ENCODE results near the gene ANKRD33B.

DNA sequence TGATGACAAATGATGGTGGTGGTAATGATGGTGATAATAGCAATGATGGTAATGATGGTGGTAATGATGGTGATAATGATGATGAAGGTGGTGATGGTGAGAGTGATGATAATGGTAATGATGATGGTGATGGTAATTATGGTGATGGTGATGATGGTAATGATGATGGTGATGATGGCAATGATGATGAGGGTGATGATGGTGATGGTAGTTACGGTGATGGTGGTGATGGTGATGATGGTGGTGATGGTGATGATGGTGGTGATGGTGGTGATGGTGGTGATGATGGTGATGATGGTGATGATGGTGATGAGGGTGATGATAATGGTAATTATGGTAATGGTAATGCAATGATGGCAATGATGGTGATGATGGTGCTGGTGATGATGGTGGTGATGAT is 106.1 kb downstream of the ANKRD33B start:
- no peak for TF ChIP-seq CTCF (IDR thresholded peaks at IDR 0.05)
- no peak for TF ChIP-seq POLR2A (IDR thresholded peaks at IDR 0.05)
- TF ChIP-seq EP300 (IDR thresholded peaks at IDR 0.05) = no peak

All from tibial nerve (tissue), 4 donors.